WTC11 (cell line): ENCODE data around the gene DOCK1.

Experiments
- ATF2 ChIP-seq: sonication (generic); formaldehyde crosslinking; IDR thresholded peaks from 2 replicates; pipeline ENCODE4 v1.8.1; 2022; ENCODE audit warnings: low read depth, missing genetic modification reagents, borderline replicate concordance
- CREB1 ChIP-seq: sonication (generic); formaldehyde crosslinking; IDR thresholded peaks from 2 replicates; pipeline ENCODE4 v1.8.0; 2023; ENCODE audit warnings: mild to moderate bottlenecking, missing genetic modification reagents
- CTCF ChIP-seq: fragments of 200-600 bp; IDR thresholded peaks from 2 replicates; pipeline ENCODE4 v1.8.0; 2022; ENCODE audit warnings: antibody characterized with exemption
- IRF1 ChIP-seq: sonication (generic); formaldehyde crosslinking; IDR thresholded peaks from 2 replicates; pipeline ENCODE4 v1.8.0; 2023; ENCODE audit warnings: missing genetic modification reagents
- TCF7 ChIP-seq: sonication (generic); formaldehyde crosslinking; IDR thresholded peaks from 2 replicates; pipeline ENCODE4 v1.8.0; 2022; ENCODE audit warnings: mild to moderate bottlenecking, low read depth, missing genetic modification reagents, moderate library complexity
- TP53 ChIP-seq: sonication (generic); formaldehyde crosslinking; IDR thresholded peaks from 2 replicates; pipeline ENCODE4 v1.8.1; 2023; ENCODE audit warnings: mild to moderate bottlenecking, missing genetic modification reagents
- ZBTB21 ChIP-seq: sonication (generic); formaldehyde crosslinking; IDR thresholded peaks from 2 replicates; pipeline ENCODE4 v1.8.1; 2023; ENCODE audit warnings: mild to moderate bottlenecking, missing genetic modification reagents, borderline replicate concordance
- ZNF138 ChIP-seq: sonication (generic); formaldehyde crosslinking; conservative IDR thresholded peaks from 2 replicates; pipeline ENCODE4 v1.8.1; 2022; ENCODE audit warnings: mild to moderate bottlenecking, moderate library complexity, missing genetic modification reagents
- ZNF232 ChIP-seq: sonication (generic); formaldehyde crosslinking; IDR thresholded peaks from 2 replicates; pipeline ENCODE4 v1.8.0; 2022; ENCODE audit warnings: mild to moderate bottlenecking, missing genetic modification reagents

- TF ChIP-seq CTCF (no peak), IRF1 (CRISPR knock-in tag) (no peak), ZNF232 (CRISPR knock-in tag) (no peak), ZNF138 (no peak), ATF2 (CRISPR knock-in tag) (no peak), TP53 (no peak), CREB1 (CRISPR knock-in tag) (no peak), ZBTB21 (CRISPR knock-in tag) (no peak), TCF7 (CRISPR knock-in tag) (no peak)
Measured at GRCh38 chr10:127300868-127301321, 395.7 kb downstream of the DOCK1 start.
